Measurements from ENCODE around the gene LIX1L.
A peak's percentile ranks its signal among the peaks of the same experiment; 100 is the strongest.

Gene LIX1L

DNA sequence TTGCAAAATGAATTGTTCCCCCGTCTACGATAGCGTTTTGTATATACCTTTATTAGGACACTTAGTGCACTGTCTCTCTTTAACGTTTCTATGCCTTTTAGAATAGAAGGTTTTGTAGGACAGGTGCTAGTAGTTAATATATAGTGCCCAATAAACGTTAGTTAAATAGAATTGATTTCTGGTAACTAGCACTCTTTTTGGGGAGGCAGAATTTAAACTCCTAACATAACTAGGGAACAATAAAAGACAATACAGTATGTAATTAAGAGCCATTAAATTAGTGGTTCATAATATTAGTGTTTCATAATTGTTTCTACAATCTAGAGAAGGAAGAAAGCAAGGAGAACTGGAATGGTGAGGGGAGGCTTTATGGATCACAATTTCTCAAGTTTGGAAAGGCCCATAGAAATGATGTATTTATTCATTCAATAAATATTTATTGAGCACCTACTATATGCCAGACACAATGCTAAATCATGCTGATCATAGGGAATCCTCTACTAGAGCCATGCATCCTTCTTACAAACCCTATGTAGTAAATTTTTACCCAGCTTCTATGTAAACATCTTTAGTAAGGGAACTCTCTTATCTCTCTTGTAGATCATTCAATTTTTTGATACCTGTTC, 7.4 kb upstream of the LIX1L start:
- no peak for DNase-seq (ENCODE audit: low read depth, low spot score)
- peak overlapping the region; percentile 68 for H3K4me3 ChIP-seq (ENCODE audit: low read length)

DNA sequence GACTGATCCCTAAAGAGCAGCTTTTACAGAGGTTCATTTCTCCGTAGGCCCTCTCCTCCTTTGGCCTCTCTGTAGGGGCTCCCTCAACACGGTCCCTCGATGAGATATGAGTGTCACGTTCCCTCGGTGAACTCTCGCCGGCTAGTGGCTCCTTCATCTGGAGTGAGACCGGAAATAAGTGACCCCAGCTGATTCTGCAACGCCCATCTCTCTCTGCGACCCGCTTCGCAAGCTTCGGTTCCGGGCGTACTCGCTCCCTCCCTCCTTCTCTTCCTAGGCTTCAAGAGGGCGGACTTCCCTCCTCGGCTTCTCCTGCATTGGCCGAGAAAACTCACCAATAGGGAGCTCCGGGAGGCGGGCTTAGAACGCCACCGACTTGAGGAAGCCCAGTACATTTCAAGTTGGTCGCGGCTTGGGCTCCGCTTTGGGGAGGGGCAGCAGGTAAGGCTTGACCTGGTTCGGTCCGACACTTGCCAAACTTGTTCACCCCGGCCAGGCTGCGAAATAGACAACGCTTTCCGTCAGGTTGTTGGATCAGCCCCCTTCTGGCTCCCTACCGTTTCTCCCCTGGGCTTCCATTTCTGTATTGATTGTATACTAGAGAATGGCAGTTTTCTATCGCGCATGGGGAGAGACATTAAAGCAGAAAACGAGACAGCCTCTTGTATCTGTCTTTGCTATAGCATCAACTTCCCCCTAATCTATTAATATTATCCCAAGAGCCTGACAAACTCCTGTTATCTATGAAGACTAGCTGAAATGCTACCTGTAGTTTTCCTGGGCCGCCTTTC, 6.7 kb upstream of the LIX1L start, which contains the start of the genes ANKRD34A and POLR3GL:
Gene ANKRD34A (minus strand): TSS at position 248 of the 791 bp plus-strand sequence. CDS start 2,816 bp downstream, outside the sequence.
Gene POLR3GL (plus strand): TSS at position 363 of the 791 bp plus-strand sequence. CDS start 10,176 bp downstream, outside the sequence.
- DNase-seq (ENCODE audit: low read depth, low spot score): peak; percentile 88
- peak within 1 kb of the TSS; percentile 68 for H3K4me3 ChIP-seq (ENCODE audit: low read length)

DNA sequence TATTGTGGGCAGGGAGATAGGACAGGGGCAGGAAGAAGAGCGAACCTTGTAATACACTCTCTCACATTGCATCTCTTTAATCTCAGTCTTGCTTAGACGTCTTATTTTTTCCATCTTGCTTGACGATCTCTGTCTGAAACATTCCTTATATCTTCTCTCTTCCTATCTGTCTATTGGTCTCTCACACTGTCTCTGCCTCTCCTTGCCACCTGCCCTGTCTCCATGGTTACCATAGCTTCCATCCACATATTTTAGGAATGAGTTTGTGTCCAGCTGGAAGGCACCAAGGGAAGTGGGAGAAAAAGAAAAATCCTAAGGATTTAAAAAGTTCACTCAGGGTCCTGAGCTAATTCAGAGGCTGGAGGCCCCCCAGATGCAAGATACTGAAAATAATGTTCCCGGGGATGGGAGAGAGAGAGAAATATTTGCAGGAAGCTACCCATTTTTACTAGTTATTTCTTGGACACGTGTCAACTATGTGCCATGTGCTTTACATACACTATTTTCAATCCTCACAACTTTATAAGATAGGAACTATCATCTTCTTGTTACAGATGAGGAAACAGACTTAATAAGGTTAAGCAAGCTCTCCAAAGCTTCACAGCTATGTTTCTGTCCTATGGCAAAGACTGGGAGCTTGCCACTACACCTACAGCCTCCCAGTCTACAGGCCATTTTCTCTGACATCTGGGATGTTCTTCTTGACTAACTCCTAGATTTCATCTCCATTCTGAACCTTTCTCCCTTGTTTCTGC, 5.6 kb upstream of the LIX1L start:
- DNase-seq (ENCODE audit: low read depth, low spot score): no peak
- peak overlapping the region; percentile 68 for H3K4me3 ChIP-seq (ENCODE audit: low read length)

DNA sequence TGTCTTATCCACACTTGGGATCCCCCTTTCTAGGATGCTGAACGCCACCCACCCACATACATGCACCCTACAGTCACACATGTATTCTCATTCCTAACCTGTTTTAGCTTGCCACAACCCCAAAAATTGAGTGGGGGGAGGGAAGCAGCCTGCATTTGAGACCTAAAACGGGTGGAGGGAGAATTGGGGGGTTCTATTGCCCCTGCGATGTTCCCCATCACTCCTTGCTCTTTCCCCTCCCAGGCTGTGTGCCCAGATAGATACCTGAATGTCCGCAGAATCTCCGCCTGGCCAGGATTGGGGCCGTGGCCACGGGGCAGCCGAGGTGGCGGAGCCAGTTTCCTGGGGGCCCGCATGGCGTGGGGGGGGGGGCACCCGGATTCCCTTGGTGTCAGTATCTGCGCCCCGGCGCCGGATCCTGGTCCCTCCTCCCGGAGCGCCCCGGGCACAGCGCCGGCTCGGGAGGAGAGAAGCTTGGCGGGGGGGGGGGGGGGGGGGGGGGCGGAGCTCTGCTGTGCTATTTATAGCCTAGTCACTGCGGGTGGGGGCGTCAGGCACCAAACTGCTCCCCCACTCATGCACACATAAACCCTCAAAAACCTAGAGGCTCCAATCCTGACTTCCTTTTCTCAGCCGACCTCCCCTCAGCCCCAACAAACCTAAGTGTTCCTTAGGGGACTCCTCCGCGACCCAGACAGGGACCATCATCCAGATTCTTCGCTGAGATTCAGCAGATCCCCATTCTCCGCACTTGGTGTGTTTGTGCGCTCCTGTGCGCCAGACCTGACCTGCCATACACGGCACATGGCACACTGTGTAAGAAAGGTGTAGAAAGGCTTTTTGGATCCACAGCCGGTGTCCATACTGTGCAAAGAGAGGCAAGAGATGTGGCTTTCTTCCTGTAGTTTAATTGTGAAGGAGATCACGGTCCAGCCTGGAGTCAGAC, 4.6 kb upstream of the LIX1L start:
- H3K4me3 ChIP-seq (ENCODE audit: low read length): no peak overlapping the region
- no peak for DNase-seq (ENCODE audit: low read depth, low spot score)

DNA sequence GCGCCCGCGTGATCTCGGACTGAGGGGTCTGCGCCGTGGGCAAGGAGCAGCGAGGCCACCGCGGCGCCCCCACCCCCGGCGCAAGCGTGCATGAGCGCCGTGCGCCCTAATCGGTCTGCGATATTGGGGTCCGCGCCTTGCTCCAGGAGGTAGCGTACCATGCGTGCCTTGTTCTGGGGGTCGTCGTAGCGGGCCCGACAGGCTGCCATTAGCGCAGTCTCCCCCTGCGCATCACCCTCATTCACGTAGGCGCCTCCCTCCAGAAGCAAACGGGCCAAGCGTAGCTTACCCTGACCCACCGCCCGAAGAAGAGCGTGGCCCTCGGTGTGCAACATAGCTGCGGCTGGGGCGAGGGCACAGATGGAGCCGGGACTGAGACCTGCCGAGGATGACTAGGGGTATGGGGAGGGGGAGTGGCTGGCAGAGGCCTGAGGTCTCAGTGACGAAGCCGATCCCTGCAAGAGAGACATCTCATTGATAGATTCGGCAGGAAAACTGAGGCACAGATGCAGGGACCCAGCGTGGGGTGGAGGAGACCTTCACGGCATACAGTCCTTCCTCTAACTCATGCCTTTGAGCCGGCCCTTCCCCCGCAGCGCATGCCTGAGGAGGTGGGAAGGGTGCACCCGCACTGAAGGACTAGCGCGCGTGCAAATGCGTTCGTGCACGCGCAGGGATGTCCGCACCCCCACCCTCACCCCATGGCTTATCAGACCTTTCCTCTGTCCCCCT, 3.8 kb upstream of the LIX1L start:
- H3K4me3 ChIP-seq (ENCODE audit: low read length): no peak overlapping the region

DNA sequence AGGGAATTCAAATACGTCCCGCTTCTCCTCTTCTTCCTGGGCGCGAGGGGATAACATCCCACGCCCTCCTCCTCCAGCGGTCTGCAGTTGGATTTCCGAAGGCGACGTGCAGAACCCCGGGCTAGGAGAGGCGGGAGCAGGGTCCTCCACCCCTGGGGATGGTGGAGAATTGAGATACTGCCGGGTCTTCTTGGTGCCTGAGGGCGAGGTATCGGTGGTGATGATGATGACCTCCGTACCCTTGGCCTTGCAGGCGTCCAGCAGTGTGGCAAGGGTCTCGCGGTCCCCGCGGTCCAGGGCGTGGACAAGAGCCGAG, 3.2 kb upstream of the LIX1L start:
- no peak for DNase-seq (ENCODE audit: low read depth, low spot score)
- H3K4me3 ChIP-seq (ENCODE audit: low read length): no peak overlapping the region

More for the DNA sequence above, 3.8 kb upstream of the LIX1L start:
- DNase-seq (ENCODE audit: low read depth, low spot score): no peak

DNA sequence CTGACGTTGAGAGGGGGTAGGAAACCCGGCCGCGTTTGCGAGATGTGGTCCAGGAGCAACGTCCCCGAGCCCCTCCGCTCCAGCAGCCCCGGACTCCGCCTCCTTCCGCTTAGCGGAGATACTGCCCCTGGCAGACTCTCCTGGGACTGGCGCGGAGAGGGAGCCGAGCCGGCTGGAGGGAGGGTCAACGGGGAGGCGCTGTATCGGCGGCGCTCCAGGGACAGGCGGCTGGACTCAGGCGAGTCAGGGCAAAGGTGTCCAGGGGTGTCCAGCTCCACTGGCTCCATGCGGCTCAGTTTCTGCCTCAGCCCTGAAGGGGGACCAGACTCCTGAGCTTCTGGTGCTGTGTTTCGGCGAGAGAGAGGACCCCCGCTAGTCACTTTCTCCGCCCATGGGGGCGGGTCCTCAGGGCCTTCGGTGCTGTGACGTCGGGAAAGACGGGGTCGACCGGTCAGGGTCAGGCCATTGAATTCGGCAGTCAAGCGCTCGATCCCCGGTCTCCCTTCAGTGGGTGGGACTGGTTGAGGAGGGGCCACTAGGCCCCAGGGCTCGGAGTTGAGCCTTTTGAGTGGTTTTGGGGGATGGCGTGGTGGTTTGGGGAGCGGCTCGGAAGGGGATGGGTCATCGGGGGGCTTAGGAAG, 2.8 kb upstream of the LIX1L start:
- no peak for DNase-seq (ENCODE audit: low read depth, low spot score)
- H3K4me3 ChIP-seq (ENCODE audit: low read length): no peak overlapping the region

DNA sequence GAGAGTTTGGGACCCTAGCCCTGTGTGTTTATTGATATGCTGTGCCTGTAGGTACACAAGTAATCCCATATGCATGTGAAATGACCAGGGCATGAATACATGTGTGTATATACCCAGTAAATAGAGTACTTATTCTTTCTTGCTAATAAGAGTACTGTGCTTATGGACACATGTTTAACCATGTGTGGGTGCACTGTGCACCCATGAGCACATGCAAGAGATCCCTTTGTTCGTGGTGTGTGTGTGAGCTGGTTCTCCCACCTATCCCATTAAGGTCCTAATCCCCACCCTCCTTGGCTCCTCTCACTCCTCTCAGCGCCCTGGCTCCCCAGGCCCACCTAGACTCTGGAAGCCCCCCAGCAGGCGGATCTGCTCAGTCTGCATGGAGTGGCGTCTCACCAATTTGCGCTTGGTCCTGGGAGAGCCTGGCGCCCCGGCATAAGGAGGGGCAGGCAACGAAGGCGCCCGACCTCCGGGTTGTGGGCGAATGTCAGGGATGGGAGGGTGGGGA, 2.2 kb upstream of the LIX1L start:
- DNase-seq (ENCODE audit: low read depth, low spot score): no peak
- H3K4me3 ChIP-seq (ENCODE audit: low read length): no peak overlapping the region

DNA sequence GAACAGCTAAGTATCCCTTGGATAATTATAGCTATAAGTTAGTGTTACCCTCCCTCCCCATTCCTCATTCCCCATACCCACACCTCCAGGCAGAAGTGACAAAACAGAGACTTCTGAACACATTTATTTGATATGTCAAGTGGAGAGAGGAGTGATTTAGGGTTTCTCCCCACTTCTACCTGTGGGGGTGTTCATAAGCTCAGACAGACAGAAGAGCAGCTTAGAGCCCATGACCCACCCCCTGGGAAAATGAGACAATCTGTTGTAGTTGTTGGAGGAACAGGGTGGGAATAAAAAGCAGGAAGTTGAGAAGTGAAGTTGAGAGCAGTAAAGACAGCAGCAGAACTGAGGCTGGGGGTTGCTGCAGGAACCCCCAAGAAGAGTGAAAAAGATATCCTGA, 1.5 kb upstream of the LIX1L start:
- no peak for DNase-seq (ENCODE audit: low read depth, low spot score)
- H3K4me3 ChIP-seq (ENCODE audit: low read length): no peak overlapping the region

DNA sequence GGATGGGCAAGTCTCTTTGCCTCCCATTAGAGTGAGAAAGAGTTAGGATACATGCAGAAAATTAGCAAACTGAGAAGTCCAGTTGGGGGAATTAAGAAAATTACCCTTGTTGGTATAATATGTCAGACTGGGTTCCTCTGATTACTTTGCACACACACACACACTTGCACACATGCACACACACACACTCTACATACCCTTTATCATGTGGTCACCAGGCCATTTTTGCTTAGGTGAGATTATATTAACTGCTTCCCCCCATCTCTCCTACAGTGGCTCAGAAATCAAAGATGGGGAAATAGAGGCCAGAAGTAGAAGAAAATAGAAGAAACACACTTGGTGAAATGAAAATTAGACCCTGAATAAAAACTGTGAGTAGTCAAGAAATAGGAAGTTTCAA, 917 bp upstream of the LIX1L start:
- DNase-seq (ENCODE audit: low read depth, low spot score): no peak
- no peak overlapping the region for H3K4me3 ChIP-seq (ENCODE audit: low read length)

DNA sequence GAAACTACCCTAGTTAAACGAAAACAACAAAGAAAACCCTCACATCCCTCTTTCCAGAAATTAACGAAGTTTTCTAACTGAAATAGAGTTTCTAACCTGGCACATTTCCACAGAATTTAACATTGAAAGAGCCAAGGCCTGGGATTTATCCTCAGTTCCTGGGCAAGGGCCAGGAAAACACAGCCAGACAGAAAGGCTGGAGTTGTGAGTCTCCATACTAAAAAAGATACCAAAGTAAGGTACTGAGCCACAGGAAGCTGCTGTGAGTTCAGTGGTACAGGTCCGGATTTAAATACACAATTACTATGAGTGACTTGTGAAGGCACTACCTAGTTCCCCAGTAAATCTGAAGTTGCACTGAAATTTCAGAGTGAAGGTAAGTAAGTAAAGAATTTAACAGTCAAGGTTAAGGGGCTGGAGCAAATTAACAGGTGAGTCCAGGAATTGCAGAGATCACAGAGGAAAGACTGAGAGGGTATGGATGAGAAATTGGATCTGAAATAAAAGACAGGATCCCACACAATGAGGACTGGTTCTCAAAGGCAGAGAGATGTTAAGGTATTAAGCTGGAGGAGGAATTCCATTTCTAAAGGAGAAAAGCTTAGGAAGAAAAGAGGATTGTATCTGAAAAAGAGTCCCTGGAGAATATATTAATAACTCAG, 905 bp downstream of the LIX1L start:
- DNase-seq (ENCODE audit: low read depth, low spot score): no peak
- H3K4me3 ChIP-seq (ENCODE audit: low read length): peak overlapping the region; percentile 62

DNA sequence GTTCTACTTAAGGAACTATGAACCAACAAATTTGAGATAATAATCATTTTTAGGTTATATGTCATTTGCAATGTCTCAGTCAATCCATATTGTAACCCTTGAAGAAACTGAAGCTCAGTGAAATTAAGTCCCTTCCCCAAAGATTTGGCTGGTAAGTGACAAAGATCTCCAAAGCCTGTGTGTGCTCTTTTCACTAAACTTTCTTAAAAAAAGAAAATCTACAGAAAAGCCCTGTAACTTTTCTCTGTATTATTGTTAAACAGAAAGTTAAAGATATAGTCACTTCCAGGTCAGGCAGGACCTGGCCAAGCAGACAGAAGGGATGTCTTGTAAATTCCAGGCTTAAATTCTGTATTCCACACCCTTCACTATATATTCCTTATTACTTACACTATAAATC, 1.5 kb downstream of the LIX1L start:
- peak overlapping the region; percentile 62 for H3K4me3 ChIP-seq (ENCODE audit: low read length)
- no peak for DNase-seq (ENCODE audit: low read depth, low spot score)

DNA sequence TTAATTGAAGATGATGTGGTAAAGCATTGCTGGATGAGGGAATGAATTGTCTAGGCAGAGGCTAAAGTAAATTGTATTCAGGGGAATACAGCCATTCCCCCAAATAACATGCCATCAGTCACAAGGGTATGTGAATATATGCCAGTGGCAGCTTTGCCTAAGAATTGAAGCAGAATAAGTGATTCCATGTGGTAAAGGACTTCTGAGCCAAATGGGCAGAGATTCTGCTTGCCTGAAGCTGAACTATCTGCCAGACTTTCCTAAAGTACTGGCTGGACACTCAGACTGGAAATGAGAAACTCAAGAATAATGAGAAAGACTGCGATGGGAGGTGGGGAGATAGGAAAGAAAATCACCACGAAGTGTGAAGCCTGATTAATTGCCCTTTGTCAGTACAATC, 2.4 kb downstream of the LIX1L start:
- no peak overlapping the region for H3K4me3 ChIP-seq (ENCODE audit: low read length)
- DNase-seq (ENCODE audit: low read depth, low spot score): no peak

DNA sequence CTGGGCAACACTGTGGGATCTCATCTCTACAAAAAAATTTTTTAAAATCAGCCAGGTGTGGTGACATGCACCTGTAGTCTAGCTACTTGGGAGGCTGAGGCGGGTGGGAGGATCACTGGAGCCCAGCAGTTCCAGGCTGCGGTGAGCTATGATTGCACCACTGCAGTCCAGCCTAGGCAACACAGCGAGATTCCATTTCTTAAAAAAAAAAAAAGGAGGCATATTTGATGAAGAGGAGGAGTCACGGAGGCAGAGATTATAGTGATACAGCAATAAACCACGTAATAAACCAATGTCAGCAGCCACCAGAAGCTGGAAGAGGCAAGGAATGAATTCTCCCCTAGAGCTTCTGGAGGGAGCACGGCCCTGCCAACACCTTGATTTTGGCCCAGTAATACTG, 4.0 kb downstream of the LIX1L start:
- H3K4me3 ChIP-seq (ENCODE audit: low read length): no peak overlapping the region
- DNase-seq (ENCODE audit: low read depth, low spot score): no peak

DNA sequence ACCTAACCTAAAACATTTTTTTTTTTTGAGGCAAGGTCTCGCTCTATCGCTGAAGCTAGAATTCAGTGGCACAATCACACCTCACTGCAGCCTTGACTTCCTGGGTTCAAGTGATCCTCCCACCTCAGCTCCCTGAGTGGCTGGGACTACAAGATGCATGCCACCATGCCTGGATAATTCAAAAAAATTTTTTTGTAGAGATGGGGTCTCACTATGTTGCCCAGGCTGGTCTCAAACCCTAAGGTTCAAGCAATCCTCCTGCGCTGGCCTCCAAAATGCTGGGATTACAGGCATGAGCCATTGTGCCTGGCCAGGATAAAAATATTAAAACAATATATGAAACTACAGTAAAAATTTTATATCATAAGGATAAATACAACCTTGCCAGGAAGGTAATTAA, 4.9 kb downstream of the LIX1L start:
- DNase-seq (ENCODE audit: low read depth, low spot score): no peak
- H3K4me3 ChIP-seq (ENCODE audit: low read length): no peak overlapping the region

DNA sequence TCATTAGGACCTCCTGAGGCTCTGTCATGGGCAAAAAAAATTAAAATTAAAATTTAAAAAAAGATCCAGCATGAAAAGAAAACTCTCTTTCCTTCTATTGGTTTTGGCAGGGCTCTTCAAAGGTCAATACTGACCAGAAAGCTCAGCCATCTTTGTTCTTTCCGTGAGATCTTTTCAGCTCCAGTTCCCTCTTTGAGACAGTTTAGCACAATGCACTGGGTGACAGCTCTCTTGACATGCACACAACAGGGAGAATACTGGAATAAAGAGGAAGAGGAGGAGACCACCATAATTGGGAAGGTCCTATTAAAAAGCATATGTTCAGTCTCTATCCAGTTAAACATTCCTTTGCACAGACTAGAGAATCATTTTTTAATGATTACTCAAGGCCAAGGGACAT, 6.3 kb downstream of the LIX1L start:
- no peak overlapping the region for H3K4me3 ChIP-seq (ENCODE audit: low read length)
- DNase-seq (ENCODE audit: low read depth, low spot score): no peak

DNA sequence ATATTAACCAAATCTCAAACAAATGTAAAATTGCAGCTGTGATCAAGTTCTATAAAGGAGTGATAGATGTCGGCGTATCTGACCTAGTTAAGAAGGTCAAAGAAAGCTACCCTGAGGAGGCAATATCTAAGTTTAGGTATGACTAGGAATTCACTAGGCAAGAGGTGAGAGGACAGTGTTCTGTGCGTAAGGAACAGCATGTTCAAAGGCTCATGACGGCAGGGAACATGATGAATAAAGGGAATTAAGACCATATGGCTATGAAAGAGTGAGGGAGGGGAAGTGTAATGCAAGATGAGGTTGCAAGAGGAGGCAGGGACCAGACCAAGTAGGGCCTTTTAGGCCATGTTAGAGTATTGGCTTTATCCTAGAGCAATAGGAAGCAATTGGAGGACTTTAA, 8.6 kb downstream of the LIX1L start:
- no peak for DNase-seq (ENCODE audit: low read depth, low spot score)

More for the DNA sequence above, 8.6 kb downstream of the LIX1L start:
- no peak overlapping the region for H3K4me3 ChIP-seq (ENCODE audit: low read length)
